Right atrium auricular region (tissue), 2 donors: ENCODE measurements around the gene ABR. TPM values are rescaled to one million over a fixed set of nuclear protein-coding genes. Genes with fewer than 3 reads are reported as not detected.

Experiments used
- DNase-seq: peaks from one replicate; pipeline ENCODE4 v3.0.0-alpha.2; 2019; ENCODE audit warnings: low spot score
- H3K27ac ChIP-seq, 2 donors: fragments of 200-600 bp; sonication (generic); 1 replicate in 1 of 2; 2 replicates in 1 of 2; pipeline ENCODE4 v1.5.1; 2016 to 2019
- H3K27me3 ChIP-seq, 2 donors: fragments of 200-600 bp; sonication (generic); one replicate each; pipeline versions ENCODE4 v1.5.1 to v1.6.0; 2017 to 2019
- H3K36me3 ChIP-seq: fragments of 200-600 bp; sonication (generic); one replicate; pipeline ENCODE4 v1.5.1; 2016
- H3K4me1 ChIP-seq, 2 donors: fragments of 200-600 bp; sonication (generic); one replicate each; pipeline versions ENCODE4 v1.5.1 to v1.6.0; 2017 to 2019
- H3K4me3 ChIP-seq, 2 donors: fragments of 200-600 bp; sonication (generic); 1 replicate in 1 of 2; 2 replicates in 1 of 2; pipeline ENCODE4 v1.5.1; 2017 to 2019; ENCODE audit warnings: mild to moderate bottlenecking in 1 of 2, moderate library complexity in 1 of 2
- H3K9me3 ChIP-seq, 2 donors: fragments of 200-600 bp; sonication (generic); one replicate each; pipeline ENCODE4 v1.5.1; 2019
- total RNA-seq, 2 donors: library from RNA; depleted of rRNA; stranded (reverse); fragments of >200 nt; gene quantifications; one replicate each; pipeline ENCODE4 v1.1.0, GENCODE V29; 2016
- TF ChIP-seq, protein P1 (sequence below), 2 donors: fragments of 200-600 bp; sonication (generic); IDR thresholded peaks; one replicate each; pipeline ENCODE4 v1.5.1; 2019; ENCODE audit warnings: antibody characterized with exemption in 2 of 2

The ABR gene
- total RNA-seq, 2 donors from 2014 or later, result 94.9 to 116 TPM

DNA sequence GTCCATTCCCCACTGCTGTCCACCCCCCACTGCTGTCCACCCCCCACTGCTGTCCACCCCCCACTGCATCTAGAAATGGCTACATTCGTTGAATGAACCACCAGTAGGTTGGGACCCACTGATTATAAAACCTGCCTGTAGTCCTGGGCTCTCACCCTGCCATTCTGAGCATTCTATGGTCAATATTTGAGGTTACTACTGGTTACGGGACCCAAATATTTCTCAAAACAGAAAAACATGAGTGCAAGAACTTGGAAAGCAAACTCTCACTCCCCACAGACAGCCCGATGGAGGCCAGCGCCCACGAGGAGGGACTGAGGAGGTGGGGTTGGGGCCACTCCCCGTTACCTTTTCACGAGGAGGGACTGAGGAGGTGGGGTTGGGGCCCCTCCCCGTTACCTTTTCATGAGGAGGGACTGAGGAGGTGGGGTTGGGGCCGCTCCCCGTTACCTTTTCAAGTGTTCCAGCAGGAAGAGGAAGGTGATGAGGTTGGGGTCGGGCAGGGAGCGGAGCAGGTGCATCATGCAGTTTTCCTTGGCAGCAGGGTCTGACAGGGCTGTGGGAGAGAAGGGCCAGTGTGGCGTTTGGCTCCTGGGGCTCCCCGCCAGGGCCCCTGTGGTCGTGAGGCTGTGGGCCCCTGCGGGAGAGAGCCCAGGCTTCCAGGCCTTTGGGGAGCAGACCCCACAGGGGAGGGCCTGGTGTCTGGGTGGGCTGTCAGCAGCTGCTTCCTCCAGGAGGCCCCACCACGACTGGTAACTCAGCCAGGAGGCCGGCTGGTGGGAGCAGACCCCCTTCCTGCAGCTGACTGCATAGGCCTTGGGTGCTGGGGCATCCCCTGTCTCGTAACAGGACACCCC, 170.3 kb downstream of the ABR start:
- peaks cover 0 to 84% of the 10 kb centered on the region in 2 donors for H3K4me1 ChIP-seq
- H3K27me3 ChIP-seq, result no peaks in the 10 kb centered on the region
- DNase-seq, result peak; percentile 56
- no peak overlapping the region for H3K4me3 ChIP-seq
- H3K36me3 ChIP-seq, result peaks cover 62% of the 10 kb centered on the region
- TF ChIP-seq, protein P1, sequence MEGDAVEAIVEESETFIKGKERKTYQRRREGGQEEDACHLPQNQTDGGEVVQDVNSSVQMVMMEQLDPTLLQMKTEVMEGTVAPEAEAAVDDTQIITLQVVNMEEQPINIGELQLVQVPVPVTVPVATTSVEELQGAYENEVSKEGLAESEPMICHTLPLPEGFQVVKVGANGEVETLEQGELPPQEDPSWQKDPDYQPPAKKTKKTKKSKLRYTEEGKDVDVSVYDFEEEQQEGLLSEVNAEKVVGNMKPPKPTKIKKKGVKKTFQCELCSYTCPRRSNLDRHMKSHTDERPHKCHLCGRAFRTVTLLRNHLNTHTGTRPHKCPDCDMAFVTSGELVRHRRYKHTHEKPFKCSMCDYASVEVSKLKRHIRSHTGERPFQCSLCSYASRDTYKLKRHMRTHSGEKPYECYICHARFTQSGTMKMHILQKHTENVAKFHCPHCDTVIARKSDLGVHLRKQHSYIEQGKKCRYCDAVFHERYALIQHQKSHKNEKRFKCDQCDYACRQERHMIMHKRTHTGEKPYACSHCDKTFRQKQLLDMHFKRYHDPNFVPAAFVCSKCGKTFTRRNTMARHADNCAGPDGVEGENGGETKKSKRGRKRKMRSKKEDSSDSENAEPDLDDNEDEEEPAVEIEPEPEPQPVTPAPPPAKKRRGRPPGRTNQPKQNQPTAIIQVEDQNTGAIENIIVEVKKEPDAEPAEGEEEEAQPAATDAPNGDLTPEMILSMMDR (IDR thresholded peaks at IDR 0.05), result no peak
- no peaks in the 10 kb centered on the region for H3K9me3 ChIP-seq
- H3K27ac ChIP-seq, result peak overlapping the region; percentile 68 to 75

DNA sequence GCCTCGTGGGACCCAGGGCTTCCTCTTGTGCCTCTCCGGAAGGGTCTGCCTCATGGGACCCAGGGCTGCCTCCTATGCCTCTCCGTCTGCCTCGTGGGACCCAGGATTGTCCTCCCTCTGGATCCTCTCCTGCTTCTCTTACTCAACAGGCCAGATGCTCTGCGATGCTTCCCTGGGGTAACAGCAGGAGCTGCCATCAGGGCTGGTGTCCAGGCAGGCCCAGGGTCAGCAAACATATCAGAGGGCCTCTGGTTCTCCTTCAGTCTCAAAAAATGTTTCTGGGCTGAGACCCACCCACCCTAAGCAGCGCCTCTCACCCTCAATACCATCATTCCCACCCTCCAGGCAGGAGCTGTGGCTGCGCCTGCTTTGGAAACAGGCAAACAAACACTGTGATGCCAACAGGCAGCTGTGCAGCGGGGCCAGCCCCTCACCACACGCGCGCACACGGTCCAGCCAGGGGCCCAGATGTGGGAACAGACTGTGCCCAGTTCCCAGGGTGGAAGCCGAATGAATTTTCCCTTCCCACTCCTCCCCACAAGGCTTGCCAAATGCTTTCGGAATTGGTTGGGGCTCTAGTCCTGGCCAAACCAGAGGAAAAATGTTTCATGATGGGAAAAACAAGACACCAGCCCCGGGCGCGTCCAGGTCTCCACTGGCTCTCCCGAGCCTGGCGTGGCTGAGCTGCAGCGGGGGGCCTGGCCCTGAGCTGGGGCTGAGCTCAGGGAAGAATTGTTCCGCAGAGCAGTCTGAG, 171.6 kb downstream of the ABR start:
- Histone ChIP-seq H3K9me3 (no peaks in the 10 kb centered on the region), H3K27me3 (no peaks in the 10 kb centered on the region), H3K4me1 (peaks cover 0 to 97% of the 10 kb centered on the region in 2 donors), H3K27ac (peak overlapping the region; percentile 68 to 75), H3K36me3 (peaks cover 74% of the 10 kb centered on the region), H3K4me3 (no peak overlapping the region)
- TF ChIP-seq, protein P1 (IDR thresholded peaks at IDR 0.05), result no peak
- DNase-seq, result peak; percentile 80

DNA sequence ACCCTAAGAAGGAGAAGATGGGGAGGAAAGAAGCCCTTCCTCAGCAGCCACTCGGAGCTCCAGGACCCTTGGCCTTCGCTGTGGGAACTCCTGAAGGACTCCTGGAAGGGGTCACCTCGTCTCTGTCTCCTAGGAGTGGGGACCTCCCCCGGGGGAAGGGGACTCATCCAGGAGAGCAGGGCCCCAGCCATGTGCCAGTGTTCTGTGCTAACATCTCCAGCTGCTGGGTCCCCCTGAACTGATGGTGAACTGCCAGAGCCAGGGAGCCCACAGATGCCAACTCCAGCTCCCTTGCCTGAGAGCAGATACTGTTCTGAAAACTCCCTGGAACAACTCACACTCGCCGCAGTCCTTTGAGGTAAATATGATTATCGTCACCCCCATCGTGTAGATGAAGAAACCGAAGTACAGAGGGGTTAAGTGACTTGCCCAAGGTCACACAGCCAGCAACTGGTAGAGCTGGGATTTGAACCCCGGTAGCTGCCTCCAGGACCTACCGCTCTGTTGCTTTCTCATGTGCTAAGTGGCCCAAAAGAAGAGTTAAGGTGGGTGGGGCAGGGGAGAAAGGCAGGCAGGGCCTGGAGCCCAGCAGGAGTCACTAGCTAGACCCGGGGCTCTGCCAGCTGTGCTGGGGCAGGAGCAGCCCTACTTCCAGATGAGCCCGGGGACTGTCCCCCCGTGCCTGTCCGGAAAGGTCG, 172.3 kb downstream of the ABR start:
- peak; percentile 56 for DNase-seq

DNA sequence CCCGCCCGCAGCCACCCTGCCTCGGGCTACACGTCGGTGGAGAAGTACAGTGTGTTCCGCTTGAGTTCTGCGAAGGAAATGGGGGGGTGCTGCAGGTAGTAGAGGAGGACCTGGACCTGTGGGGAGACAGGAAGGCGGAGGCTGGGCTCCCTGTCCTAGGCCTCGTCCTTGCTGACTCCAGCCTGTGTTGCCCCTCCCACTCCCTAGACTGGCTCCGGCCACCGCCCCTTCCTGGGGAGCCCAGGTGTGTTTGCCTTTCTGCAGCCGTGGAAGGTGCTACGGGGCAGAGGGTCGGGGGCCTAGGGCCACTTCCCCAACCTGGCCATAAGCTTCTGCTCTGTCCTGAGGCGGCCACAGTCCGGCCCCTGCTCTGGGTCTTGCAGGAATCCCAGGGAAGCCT, 173.7 kb downstream of the ABR start:
- H3K27me3 ChIP-seq, result no peaks in the 10 kb centered on the region
- TF ChIP-seq, protein P1 (IDR thresholded peaks at IDR 0.05), result no peak
- H3K36me3 ChIP-seq, result peaks cover 71% of the 10 kb centered on the region
- no peaks in the 10 kb centered on the region for H3K9me3 ChIP-seq
- peak overlapping the region; percentile 86 to 88 for H3K27ac ChIP-seq
- H3K4me3 ChIP-seq, result no peak overlapping the region
- peaks cover 0 to 97% of the 10 kb centered on the region in 2 donors for H3K4me1 ChIP-seq
- DNase-seq, result no peak

More for the DNA sequence above, 172.3 kb downstream of the ABR start:
- no peaks in the 10 kb centered on the region for H3K9me3 ChIP-seq
- H3K36me3 ChIP-seq, result peaks cover 72% of the 10 kb centered on the region
- peaks cover 0 to 97% of the 10 kb centered on the region in 2 donors for H3K4me1 ChIP-seq
- no peaks in the 10 kb centered on the region for H3K27me3 ChIP-seq
- no peak overlapping the region for H3K4me3 ChIP-seq
- TF ChIP-seq, protein P1 (IDR thresholded peaks at IDR 0.05), result no peak
- H3K27ac ChIP-seq, result peak overlapping the region; percentile 68 to 75

DNA sequence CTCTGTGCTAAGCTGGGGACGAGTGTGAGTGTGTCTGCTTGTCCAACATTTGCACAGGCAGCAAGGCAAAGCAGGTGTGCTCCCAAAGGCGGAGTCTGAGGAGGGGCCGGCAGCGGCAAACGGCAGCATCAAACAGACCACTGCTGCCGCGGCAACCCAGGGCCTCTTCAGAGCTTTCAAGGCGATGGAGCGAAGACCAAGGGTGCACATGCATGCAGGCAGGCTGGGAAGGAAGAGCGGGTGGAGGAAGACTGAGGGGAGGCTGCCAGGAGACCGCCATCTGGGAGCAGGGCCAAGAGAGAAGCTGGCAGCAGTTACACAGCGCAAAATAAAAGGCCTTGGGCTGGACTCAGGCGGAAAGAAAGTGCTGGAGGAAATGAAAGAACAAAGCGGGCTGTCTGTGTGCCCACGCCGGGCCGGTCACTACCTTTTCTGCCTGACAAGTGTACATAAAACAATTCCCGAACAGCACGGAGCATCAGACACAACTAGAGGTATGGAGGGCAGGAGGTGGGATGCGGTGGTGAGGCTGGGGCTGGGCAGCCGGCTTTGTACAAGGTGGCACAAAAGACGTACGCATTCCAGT, 174.3 kb downstream of the ABR start:
- DNase-seq, result no peak
- H3K36me3 ChIP-seq, result peaks cover 71% of the 10 kb centered on the region
- H3K9me3 ChIP-seq, result no peaks in the 10 kb centered on the region
- TF ChIP-seq, protein P1 (IDR thresholded peaks at IDR 0.05), result no peak
- peak overlapping the region; percentile 86 to 88 for H3K27ac ChIP-seq
- no peak overlapping the region for H3K4me3 ChIP-seq
- peaks cover 0 to 97% of the 10 kb centered on the region in 2 donors for H3K4me1 ChIP-seq
- H3K27me3 ChIP-seq, result no peaks in the 10 kb centered on the region
